GM21526 (cell line): ENCODE results near the gene GFRA4.

Experiments used
- ATAC-seq: cut with Tn5 transposase; IDR thresholded peaks from one replicate; pipeline ENCODE4 v1.9.1; 2021; ENCODE audit warnings: moderate library complexity; ENCODE audit not compliant: unreplicated experiment, low FRiP score

GFRA4 gene, protein sequence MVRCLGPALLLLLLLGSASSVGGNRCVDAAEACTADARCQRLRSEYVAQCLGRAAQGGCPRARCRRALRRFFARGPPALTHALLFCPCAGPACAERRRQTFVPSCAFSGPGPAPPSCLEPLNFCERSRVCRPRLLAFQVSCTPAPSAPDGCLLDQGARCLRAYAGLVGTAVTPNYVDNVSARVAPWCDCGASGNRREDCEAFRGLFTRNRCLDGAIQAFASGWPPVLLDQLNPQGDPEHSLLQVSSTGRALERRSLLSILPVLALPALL

DNA sequence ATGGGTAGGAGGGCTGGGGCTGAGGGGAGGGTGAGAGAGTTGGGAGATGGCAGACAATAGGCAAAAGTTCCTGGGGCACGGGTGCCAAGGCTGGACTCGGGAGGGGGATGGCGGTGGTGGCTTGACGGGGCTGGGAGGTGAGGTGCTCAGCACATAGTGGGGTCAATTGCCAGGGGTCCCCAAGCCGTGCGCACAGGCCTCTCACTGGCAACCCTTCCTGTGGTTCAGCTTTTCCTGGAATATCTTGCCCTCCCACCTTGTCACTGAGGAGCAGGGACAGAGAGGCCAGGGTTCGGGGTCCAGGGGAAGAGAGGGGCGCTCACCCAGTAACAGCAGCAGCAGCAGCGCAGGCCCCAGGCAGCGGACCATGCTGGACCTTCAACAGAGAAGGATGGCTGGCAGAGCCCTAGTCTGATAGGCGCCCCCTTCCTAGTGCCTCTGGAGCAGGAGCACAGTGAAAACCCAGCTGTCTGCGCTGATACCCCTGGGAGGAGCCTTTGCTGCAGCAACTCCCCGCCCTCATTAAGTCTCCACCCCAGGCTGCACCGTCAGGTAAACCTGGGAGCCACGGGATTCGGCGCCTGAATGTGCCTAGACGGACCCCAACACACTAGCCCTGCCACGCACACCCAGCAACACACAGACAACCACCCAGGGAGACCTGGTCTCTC lies at the start of gene GFRA4:
GFRA4 (minus strand) TSS at position 369 of the 671 bp plus-strand sequence; CDS start at position 369, 0 bp downstream.
- ATAC-seq, result no peak

DNA sequence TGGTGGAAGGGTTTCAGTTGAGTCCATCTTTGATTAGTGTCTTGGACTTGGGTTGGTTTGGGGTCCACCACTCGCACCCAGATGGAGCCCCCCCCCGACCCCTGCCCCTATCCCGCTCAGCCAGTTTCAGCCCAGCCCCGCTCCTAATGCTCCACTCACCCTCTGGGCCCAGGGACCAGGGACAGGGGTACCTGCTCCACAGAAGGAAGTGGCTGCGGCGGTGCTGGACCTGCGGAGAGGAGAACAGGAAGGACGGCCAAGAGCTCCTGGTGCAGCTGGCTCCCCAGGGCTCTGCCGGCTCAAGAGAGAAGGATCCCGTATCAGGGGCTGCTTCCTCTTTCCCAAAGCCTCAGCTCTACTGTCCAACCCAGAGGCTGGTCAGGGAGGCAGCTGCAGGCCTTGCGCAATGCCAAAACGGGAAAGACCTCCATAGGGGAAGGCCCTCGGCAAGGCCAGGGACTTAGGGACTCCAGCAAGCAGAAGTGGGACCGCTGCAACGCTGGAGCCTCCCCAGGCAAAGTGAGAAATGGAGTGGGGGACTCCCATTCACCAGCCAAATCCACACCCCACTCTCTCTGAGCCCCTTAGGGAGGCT lies 49.2 kb upstream of the GFRA4 start, which contains the start of gene SIGLEC1:
SIGLEC1 (minus strand) TSS at position 322 of the 595 bp plus-strand sequence. CDS start 5,472 bp downstream, outside the sequence.
- ATAC-seq, result no peak

DNA sequence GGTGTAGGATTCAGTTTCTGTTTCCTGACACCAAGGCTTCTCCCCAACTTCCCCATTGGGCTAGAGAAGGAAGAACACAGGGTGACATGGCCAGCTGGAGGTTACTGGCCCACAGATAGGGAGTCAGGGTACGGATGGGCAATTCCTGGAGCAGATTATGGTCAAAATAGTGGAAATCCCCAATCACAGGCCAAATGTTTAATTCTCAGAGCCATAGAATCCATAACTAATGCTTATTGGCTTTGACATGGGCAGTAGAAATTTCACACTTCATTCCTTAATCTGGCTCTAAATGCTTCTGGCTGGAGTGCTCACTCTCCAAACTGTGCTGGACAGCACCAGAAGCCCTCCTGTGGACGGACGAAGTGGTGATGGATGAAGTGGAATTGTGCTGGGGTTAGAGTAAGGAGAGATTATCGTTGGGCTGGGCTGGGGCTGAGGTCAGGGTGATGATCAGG lies 48.3 kb upstream of the GFRA4 start:
- no peak for ATAC-seq

DNA sequence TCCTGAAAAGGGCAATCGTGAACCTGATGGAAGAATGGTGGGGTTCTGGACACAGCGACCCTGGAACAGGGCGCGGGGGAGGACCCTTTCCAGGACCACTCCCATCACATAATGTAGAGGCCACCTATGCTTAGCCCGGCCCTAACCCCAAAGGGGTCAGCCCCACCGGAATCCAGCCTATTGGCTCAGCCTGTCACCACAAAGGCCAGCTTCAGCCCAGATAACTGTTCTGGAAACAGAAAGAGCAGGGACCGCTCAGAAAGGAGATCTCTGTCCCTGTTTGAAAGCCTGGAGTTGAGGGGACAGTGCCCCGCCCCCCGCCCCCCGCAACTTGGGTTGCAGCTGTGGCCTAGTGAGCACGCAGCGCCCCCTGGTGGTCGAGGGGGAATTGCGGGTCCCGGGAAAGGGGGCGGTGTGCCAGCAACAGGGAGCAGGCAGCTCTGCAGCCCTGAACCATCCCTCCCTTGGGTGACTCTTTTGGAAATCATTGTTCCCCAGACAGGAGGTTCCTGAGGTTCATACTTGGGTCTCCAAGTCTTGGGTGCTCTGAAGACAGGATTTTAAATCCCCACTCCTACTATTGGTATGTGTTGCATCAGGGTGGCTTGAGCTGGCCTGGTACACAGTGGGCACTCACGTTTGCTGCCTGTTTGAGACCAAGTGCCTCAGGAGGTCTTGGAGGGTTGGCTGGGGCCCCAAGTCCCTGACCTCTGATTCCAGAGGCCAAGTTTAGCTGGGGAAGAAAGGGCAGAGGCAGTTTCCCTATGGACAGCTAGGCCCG lies 47.7 kb upstream of the GFRA4 start:
- ATAC-seq, result no peak

DNA sequence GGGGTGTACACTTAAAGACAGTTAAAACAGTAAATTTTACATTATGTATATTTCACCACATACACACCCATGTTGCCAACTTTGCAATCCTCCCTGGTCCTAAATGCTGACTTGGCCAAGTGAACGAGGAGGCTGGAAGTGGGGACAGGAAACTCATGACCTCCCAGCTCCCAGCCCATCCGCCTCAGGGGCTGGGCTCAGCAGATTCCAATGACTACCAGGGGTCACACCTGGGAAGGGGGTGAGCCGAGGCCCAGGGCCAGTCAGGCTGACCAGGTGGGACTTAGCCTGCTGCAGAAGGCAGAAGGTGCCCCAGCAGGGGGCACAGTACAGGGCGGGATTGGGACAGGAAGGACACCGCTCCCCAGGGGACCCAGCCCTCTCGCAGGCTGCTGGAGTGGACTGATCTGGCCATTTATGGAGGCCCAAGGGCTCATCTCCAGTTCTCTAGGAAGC lies 46.8 kb upstream of the GFRA4 start:
- ATAC-seq, result no peak

DNA sequence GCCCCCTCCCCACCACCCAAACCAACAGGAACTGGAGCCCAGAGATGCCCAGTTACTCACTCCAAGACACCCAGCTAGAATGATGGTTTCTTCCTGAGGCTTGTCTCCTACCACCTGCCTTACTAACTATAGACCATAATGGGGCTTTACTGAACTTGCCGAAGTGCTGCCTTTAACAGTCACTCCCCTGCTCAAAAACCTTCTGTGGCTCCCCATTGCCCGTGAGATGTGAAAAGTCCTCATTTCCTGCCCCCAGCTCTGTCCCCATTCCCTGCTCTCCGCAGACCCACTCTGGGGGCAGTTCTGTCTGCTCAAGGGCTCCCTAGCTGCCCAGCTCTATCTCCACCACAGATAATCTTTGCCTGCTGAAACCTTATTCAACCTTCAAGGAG lies 44.3 kb upstream of the GFRA4 start:
- no peak for ATAC-seq

DNA sequence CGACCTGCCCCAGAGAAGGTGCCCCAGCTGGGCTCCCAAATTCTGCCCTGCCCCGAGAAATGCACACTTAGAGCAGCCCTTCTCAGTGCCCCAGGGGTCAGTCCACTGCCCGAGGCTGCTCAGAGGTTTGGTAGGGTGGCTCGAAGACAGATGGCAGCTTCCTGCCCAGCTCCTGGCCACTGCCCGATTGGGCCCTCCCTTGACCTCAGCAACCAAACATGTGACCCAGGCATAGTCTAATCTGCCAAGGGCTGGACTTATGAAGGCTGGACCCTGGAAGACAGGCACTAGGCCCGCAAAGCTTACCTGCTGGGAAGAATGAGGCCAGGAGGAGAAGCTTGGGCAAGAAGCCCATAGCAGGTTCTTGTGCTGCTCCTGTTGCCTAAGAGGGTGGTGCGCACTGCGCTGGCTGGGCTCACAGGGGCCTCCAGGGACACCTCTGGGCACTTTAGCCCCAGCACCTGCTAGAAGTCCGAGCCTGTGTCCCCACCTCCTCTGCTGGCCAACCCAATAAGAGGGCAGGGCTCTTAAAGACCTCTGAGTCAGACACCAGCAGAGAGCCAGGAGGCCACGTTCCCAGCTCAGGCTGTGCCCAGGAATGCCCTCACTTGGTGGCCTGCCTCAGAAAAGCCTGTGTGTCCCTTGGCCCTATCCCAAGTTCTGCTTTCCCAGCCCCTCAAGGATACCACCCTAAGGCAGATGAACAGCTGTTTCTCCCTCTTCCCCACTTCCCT lies 43.7 kb upstream of the GFRA4 start:
- no peak for ATAC-seq

DNA sequence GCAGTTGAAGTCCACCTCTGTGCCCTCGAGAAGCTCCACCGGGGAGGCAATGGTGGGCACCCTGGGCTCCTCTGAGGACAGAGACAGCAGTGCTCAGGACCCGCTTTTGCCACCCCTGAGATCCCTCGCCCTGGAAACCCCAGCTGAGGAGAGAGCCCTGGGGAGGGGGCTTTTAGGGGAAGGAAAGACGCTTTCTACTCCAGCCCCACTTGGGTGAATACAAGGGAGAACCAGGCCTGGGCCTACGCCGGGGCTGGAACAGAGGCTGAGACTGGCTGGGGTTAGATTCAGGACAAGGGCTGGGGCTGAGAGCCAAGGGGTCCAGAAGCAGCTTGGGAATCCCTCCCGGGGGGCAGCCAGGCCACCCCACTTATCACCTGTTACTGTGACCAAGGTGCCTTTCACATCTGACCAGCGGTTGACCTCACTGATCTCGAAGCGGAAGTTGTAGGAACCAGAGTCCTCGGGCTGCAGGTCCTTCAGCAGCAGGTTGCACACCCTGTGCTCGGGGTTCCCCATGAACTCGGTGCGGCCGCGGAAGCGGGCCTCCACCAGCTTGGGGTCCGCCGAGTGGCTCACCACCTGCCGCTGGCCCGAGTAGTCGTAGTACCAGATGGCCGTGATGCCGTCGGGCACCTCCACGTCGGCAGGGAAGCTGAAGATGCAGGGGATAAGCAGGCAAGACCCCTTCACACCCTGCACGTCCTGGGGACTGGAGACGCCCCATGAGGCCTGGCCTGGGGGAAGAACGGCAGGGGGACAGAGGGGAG lies 43.0 kb upstream of the GFRA4 start:
- ATAC-seq, result no peak

- ATAC-seq, result no peak
Observed at GRCh38 chr20:3705491-3705969, 42.3 kb upstream of the GFRA4 start.

- no peak for ATAC-seq
Observed at GRCh38 chr20:3704087-3704486, 40.9 kb upstream of the GFRA4 start.

- ATAC-seq, result no peak
Observed at GRCh38 chr20:3702611-3703391, 39.6 kb upstream of the GFRA4 start.

DNA sequence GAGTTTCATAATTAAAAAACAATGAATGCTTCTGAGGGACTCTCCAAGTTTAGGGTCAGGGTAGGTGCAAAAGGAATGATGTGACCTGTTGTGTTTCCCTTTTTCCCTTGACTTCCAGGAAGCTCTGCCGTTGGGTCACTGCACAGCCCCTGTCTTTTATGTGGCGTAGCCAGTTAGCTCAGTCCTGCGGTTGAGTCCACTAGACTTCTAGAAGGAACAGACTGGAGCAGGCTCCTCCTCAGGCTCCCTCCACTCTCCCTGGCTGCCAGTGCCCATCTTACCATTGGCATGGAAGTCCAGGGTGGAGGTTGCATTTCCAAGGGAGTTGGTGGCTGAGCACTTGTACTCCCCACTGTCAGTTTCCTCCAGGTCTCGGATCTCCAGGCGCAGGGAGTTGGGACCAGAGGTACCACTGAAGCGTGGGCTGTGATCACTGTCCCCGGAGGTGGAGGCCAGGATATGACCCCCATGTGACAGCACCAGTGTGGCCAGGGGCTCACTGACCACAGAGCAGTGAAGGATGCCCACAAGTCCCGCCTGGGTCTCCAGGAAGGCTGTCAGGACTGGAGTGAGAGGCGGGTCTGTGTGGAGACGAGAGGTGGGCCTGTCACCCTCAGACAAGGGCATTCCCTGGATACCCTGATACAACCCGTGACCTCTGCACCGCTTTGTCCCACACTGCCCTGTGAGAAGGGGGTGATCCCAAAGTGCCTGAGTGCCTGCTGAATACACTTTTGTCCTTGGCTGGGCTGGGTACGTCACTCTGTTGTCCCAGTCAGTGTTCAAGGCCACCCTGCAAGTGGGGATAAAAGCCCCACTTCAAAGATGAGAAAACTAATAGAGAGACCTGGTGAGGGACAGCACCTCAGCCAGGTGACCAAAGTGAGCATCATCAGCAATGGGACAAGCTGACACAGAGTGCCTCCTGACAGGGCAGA lies 38.1 kb upstream of the GFRA4 start:
- ATAC-seq, result no peak

- ATAC-seq, result no peak
Observed at GRCh38 chr20:3699037-3699436, 35.8 kb upstream of the GFRA4 start.

DNA sequence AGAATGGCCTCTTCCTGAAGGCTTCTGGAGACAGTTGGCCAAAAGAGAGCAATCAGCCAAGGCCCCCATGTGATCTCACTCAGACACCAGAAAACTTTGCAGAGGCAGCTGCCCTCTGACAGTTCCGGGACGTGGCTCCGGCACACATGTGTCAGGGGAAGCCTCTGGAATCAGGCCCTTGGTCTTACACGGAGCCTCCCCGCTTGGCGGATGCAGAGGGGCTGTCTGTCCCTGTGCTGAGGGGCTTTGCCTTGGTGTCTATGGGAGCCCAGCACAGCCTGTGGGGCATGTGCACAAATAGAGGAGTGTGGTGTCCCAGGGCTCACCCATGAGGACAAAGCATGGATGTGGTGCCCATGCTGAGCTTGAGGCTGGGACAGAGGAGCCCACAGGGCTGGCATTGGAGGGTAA lies 35.4 kb upstream of the GFRA4 start:
- no peak for ATAC-seq

DNA sequence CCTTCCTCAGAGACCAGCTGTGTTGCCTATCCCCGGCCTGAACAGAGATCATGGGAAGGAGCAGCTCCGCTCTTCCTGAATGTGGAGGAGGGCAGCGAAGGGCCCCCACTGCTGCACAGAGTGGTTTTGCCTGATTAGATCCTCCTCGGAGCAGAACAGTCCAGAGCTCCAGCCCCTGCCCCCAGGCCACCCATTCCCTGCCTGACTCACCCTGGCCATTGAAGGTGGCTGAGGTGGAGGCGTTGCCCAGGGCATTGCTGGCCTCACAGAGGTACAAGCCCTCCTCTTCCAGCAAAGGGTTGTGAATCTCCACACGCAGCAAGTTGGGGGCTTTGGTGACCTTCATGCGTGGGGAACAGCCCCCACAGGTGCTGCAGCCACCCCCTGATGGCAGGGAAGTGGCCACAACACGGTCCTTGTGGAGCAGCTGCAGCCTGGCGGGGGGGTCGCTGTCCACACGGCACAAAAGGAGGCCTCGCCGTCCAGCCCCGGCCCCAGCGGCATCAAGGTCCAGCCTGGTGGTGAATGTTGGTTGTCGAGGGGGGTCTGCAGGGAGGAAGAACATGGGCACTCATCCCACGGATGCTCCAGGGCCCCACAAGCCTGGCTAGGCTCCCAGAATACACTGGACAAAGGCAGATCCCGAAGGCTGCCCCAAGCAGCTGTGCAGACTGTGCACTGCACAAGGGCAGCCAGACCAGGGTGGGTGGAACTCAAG lies 34.5 kb upstream of the GFRA4 start:
- no peak for ATAC-seq

- ATAC-seq, result no peak
Observed at GRCh38 chr20:3696745-3697587, 33.8 kb upstream of the GFRA4 start.
